ENCODE results near the gene TTPAL.
A peak's percentile ranks its signal among the peaks of the same experiment; 100 is the strongest.

Gene TTPAL

DNA sequence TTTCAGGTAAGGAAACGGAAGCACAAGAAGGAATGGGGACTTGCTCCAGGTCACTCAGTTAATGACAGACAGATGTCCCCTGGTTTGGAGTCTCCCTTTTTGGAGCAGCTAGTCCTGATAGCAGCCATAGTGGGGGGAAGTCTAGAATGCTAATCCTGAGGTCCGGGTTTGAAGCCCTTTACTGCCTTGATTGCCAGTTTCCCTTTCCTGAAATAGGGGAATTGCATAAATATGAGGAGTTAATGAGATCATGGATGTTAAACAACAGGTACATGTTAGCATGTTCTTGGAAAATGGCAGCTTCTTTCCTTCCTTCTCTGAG is 341 bp upstream of the TTPAL start:
- no peaks in the 10 kb centered on the region for H3K9me2 ChIP-seq (replicated peaks; ENCODE audit: control insufficient read depth, low read length)
- peaks cover 9% of the 10 kb centered on the region for H3K27me3 ChIP-seq (ENCODE audit: control insufficient read depth, low read length)
- peaks cover 29% of the 10 kb centered on the region for H3K4me1 ChIP-seq (ENCODE audit: control insufficient read depth, low read length)
- no peaks in the 10 kb centered on the region for H4K20me1 ChIP-seq (ENCODE audit: control insufficient read depth, insufficient read depth, low read depth, low read length)
- peaks cover 21% of the 10 kb centered on the region for H3K79me2 ChIP-seq (ENCODE audit: control insufficient read depth, low read length)
- H3K4me2 ChIP-seq (ENCODE audit: low read length) = peak overlapping the region; percentile 83
- H3F3A ChIP-seq (ENCODE audit: control insufficient read depth, insufficient read depth) = peaks cover 13% of the 10 kb centered on the region
- H3K36me3 ChIP-seq (ENCODE audit: control insufficient read depth, low read length) = peaks cover 9% of the 10 kb centered on the region
- H3K27ac ChIP-seq (ENCODE audit: low read depth, low read length) = no peak overlapping the region
- H3K4me3 ChIP-seq (ENCODE audit: low read length) = peak overlapping the region; percentile 94
- TF ChIP-seq EZH2phosphoT487 (IDR thresholded peaks at IDR 0.05; ENCODE audit: borderline replicate concordance, low read length) = no peak
- TF ChIP-seq, protein P1, sequence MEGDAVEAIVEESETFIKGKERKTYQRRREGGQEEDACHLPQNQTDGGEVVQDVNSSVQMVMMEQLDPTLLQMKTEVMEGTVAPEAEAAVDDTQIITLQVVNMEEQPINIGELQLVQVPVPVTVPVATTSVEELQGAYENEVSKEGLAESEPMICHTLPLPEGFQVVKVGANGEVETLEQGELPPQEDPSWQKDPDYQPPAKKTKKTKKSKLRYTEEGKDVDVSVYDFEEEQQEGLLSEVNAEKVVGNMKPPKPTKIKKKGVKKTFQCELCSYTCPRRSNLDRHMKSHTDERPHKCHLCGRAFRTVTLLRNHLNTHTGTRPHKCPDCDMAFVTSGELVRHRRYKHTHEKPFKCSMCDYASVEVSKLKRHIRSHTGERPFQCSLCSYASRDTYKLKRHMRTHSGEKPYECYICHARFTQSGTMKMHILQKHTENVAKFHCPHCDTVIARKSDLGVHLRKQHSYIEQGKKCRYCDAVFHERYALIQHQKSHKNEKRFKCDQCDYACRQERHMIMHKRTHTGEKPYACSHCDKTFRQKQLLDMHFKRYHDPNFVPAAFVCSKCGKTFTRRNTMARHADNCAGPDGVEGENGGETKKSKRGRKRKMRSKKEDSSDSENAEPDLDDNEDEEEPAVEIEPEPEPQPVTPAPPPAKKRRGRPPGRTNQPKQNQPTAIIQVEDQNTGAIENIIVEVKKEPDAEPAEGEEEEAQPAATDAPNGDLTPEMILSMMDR (IDR thresholded peaks at IDR 0.05; ENCODE audit: low read depth, low read length, poor library complexity, severe bottlenecking) = no peak
- no peaks in the 10 kb centered on the region for H3K9me3 ChIP-seq (ENCODE audit: control insufficient read depth, insufficient read depth, low read length)

DNA sequence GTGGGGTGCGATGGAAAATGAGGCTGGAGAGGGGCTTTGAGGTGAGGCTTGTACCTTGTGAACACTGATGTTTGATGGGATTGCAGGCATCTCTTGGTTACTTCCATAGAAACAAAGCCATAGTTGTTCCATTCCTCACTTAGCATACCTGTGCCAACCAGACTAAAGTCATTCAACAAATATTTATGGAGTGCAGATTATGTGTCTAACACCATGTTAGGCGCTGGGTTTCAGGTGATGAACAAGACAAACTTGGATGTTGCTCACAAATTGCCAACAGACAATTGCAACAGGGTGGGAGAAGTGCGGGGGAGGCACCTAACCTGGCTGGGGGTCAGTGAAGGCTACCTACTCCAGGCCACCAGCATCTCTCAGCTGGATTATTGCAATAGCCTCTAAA is 1.5 kb downstream of the TTPAL start:
- Histone ChIP-seq H3K4me2 (ENCODE audit: low read length) (peak overlapping the region; percentile 83), H3K4me3 (ENCODE audit: low read length) (peak overlapping the region; percentile 94), H3K27me3 (ENCODE audit: control insufficient read depth, low read length) (no peaks in the 10 kb centered on the region), H3K36me3 (ENCODE audit: control insufficient read depth, low read length) (peaks cover 25% of the 10 kb centered on the region), H4K20me1 (ENCODE audit: control insufficient read depth, insufficient read depth, low read depth, low read length) (no peaks in the 10 kb centered on the region), H3K79me2 (ENCODE audit: control insufficient read depth, low read length) (peaks cover 21% of the 10 kb centered on the region), H3K4me1 (ENCODE audit: control insufficient read depth, low read length) (peaks cover 29% of the 10 kb centered on the region), H3K27ac (ENCODE audit: low read depth, low read length) (no peak overlapping the region), H3K9me2 (replicated peaks; ENCODE audit: control insufficient read depth, low read length) (no peaks in the 10 kb centered on the region), H3K9me3 (ENCODE audit: control insufficient read depth, insufficient read depth, low read length) (no peaks in the 10 kb centered on the region), H3F3A (ENCODE audit: control insufficient read depth, insufficient read depth) (peaks cover 13% of the 10 kb centered on the region)
- TF ChIP-seq, protein P1 (IDR thresholded peaks at IDR 0.05; ENCODE audit: low read depth, low read length, poor library complexity, severe bottlenecking) = no peak
- TF ChIP-seq EZH2phosphoT487 (IDR thresholded peaks at IDR 0.05; ENCODE audit: borderline replicate concordance, low read length) = no peak

DNA sequence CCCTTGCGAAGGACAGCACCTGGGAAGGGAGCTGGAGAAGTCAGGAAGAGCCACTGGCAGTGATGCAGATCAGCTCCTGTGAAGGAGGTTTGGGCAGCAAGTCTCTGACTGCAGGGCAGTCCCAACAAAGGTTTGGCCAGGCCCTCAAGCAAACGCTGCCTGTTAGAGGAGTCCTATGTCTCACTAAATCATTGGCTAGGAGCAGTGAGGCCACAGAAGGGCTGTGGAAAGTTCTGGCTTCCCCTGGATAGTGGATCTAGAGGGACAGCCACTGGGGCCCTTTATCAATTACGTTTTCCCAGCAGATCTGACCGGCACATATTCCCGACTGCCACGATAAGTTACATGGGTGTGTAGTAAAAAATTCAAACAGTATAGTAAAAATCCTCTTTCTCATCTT is 2.5 kb downstream of the TTPAL start:
- Histone ChIP-seq H4K20me1 (ENCODE audit: control insufficient read depth, insufficient read depth, low read depth, low read length) (no peaks in the 10 kb centered on the region), H3K36me3 (ENCODE audit: control insufficient read depth, low read length) (peaks cover 27% of the 10 kb centered on the region), H3K4me2 (ENCODE audit: low read length) (no peak overlapping the region), H3K9me2 (replicated peaks; ENCODE audit: control insufficient read depth, low read length) (no peaks in the 10 kb centered on the region), H3K27me3 (ENCODE audit: control insufficient read depth, low read length) (no peaks in the 10 kb centered on the region), H3K4me1 (ENCODE audit: control insufficient read depth, low read length) (peaks cover 29% of the 10 kb centered on the region), H3K4me3 (ENCODE audit: low read length) (no peak overlapping the region), H3K9me3 (ENCODE audit: control insufficient read depth, insufficient read depth, low read length) (no peaks in the 10 kb centered on the region), H3F3A (ENCODE audit: control insufficient read depth, insufficient read depth) (peaks cover 13% of the 10 kb centered on the region), H3K27ac (ENCODE audit: low read depth, low read length) (no peak overlapping the region), H3K79me2 (ENCODE audit: control insufficient read depth, low read length) (peaks cover 21% of the 10 kb centered on the region)
- TF ChIP-seq, protein P1 (IDR thresholded peaks at IDR 0.05; ENCODE audit: low read depth, low read length, poor library complexity, severe bottlenecking) = no peak
- TF ChIP-seq EZH2phosphoT487 (IDR thresholded peaks at IDR 0.05; ENCODE audit: borderline replicate concordance, low read length) = no peak

DNA sequence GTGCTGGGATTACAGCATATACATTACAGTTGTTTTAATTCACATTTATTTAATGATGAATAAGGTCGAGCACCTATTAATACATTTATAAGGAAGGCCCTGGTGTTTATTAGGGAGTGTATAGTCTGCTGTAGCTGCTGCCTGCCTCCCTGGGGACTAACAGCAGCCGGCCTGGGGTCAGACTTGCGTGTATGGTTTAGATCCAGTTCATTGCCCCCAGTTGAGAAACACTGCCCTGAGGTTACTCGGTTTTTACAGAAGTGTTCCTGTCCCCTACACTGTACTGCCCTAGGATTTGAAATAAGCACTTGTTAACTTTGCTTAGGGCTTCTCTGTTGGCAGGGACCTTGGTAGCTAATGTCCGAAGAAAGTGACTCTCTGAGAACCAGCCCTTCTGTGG is 4.0 kb downstream of the TTPAL start:
- Histone ChIP-seq H3K4me3 (ENCODE audit: low read length) (0 out of 2 replicates have a peak overlapping the region, but pooled peaks have one; percentile 8), H3K4me1 (ENCODE audit: control insufficient read depth, low read length) (peaks cover 29% of the 10 kb centered on the region), H3K27ac (ENCODE audit: low read depth, low read length) (no peak overlapping the region), H3K36me3 (ENCODE audit: control insufficient read depth, low read length) (peaks cover 42% of the 10 kb centered on the region), H3K9me2 (replicated peaks; ENCODE audit: control insufficient read depth, low read length) (no peaks in the 10 kb centered on the region), H3K9me3 (ENCODE audit: control insufficient read depth, insufficient read depth, low read length) (no peaks in the 10 kb centered on the region), H3K27me3 (ENCODE audit: control insufficient read depth, low read length) (no peaks in the 10 kb centered on the region), H3K4me2 (ENCODE audit: low read length) (peak overlapping the region; percentile 43), H3F3A (ENCODE audit: control insufficient read depth, insufficient read depth) (peaks cover 9% of the 10 kb centered on the region), H4K20me1 (ENCODE audit: control insufficient read depth, insufficient read depth, low read depth, low read length) (no peaks in the 10 kb centered on the region), H3K79me2 (ENCODE audit: control insufficient read depth, low read length) (peaks cover 21% of the 10 kb centered on the region)
- TF ChIP-seq, protein P1 (IDR thresholded peaks at IDR 0.05; ENCODE audit: low read depth, low read length, poor library complexity, severe bottlenecking) = no peak
- TF ChIP-seq EZH2phosphoT487 (IDR thresholded peaks at IDR 0.05; ENCODE audit: borderline replicate concordance, low read length) = no peak

Data from DOHH2 (cell line).